NCI-H1105 treated with DMSO at 0.1 percent for 48 hours (cell line): ENCODE results near the gene CMA1.

Experiments
- DNase-seq: peaks from one replicate; lab custom pipeline; 2025; lab: John Stamatoyannopoulos, UW

CMA1 gene

DNA sequence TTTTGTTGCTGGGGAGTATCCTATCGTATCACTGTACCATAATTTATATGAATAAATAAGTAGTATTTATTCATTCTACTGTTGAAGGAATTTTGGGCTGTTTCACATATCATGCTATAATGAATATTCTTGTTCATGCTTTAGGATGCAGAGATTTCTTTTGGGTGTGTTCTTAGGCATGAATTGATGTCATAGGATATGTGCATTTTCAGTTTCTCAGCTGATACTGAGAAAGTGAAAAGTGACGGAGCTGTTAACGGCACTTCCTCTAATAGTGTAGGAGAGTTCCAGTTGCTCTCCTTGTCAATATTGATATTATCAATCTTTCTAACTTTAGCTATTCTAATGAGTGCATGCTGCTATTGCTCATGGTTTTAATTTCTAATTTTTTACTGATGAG, 42.3 kb downstream of the CMA1 start:
- no peak for DNase-seq

DNA sequence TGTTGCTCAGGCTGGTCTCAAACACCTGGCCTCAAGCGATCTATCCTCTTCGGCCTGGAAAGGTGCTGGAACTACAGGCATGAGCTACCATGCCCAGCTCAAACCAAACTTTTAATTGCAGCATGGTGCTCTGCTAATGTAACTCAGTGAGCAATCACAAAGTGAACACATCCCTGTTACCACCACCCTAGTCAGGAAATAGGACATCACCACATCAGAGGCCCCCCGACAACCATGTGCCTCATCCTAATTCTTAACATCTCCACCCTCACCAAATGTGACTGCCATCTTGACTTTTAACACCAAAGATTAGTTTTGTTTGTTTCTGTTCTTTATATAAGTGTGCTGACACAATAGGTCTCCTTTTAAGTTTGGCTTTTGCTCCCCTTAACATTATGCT, 42.7 kb downstream of the CMA1 start:
- no peak for DNase-seq

DNA sequence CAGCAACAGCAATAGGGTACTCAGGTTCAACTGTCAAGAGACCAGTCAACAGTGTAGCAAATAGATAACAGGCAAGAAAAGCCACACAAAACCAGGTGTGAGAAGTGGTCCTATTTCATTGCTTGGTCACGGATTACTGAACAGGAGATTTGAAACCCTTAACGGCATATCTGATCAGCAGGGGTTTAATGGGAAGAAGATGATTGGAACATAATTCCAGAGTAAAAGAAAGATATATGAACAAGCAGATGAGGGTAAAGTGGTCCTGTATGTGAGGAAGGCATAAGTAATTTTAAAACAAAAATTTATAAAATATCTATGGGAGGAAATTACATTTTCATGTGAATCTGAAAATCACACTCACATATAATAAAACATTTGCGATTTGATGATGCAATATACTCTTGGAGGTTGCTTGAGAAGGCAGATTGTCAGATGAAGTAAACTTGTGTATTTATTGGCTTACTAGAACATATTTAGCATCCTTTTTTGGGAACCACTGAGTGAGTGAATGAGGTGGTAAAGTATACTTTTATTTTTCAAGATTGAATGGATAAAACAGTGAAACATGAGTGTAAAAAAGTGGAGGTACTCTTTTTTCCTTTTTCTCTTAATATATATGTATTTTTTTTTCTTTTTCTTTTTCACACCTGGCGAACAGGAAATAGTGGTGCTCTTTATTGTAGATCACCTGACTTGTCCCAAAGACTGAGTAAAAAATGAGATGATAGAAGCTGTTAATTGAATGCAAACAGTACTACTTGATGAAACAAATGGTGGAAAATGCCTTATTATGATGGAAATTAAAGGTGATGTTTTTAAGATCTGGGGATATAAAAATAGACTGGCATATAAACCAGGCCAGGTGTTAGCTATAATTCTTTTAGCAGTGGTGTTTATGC, 43.9 kb downstream of the CMA1 start:
- no peak for DNase-seq

DNA sequence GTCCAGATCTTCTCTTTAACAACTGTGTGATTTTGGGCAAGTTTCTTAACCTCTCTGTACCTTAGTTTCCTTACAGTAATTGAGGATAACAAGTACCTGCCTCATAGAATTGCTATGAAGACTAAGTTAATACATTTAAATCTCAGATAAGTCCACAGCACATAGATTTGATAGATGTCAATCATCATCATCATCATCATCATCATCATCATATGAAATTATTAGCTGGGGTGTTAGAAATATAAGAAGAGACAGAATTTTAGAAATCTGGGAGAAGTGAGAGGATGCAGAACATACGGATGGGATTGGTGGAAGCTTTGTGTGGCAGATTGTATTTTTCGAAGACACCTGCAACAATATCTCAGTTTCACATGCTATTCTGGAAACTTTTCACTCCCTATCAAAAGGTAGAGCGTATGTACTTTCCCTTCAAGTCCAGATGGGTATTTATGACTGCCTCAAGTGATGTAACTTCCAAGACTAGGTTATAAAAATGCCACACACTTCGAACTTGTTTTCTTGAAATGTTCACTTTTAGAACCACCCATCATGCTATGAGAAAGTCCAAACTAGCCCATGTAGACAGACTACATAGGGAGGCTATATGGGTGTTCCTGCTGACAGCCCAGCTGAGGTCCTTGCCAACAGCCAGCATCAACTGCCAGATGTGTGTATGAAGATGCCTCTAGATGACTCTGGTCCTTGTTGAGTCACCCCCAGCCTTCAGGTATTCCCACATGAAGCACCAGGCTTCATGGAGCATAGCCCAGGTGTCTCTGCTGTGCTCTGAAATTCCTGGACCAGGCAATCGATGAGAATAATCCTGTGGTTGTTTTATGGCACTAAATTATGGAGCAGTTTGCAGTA, 44.8 kb downstream of the CMA1 start:
- no peak for DNase-seq

DNA sequence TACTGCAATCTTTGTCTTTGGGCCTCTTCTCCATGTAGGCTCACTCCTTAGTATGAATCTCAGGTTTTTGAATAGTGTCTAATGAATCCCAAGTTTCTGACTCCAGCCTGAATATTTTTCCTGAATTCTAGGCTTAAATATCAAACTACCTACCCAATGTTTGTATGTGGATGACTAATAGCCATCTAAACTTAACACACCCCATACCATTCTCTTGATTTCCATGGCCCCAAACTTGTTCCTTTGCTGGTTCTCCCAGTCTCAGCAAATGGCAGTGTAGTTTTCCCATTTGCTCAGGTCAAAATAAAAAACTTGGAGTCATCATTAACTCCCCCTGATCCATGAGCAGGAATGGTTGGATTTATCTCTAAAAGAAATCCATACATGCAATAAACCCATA, 46.7 kb downstream of the CMA1 start:
- no peak for DNase-seq

DNA sequence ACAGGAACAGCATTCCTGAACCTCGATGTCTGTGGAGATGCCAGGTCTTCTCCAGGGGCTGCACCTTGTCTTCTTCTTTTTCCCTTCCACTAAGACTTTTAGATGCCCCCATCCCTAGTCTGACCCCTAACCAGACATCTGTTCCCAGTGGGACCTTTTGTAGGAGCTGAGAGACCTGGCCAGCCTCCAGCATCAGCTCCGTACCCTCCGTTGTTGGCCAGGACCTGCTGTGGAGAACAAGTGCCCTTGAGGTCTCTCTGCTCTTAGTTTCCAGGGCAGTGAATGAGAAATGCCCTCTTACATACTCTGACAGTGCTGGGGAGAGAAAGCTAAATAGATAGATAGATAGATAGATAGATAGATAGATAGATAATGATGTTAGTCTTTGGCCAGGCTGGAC, 48.7 kb downstream of the CMA1 start:
- no peak for DNase-seq

DNA sequence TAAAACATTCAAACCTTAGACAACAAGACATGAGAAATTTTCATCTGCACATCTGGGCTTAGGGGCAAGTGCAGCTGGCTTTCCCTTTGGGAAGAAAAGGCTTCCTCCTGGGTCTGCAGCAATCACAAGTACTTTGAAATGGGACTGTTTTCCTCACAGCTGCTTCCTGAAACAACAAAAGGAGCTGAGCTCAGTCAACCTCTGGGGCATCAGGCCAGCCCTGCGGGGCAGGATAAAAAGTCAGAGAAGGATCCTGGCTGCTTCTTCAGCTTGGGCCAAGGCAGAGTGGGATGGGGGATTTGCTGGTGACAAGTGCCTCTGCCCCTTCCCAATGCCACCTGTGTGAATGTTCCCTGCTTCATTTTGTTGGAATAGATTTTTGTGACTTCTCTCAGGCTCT, 49.3 kb downstream of the CMA1 start:
- DNase-seq, result no peak

DNA sequence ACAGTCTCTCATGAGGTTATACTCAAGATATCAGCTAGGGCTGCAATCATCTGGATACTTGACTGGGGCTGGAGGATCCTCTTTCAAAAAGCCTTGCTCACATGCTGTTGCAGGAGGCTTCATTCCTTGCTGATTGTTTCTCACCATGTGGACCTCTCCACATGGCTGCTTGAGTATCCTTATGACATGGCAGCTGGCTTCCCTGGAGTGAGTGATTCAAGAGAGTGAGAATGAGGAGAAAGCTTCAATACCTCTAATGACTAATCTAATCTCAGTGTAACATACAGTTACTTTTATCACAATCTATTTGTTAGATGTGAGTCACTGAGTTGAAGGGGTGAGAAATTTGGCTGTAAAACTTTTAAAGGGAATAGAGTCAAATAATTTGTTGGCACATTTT, 51.1 kb downstream of the CMA1 start:
- no peak for DNase-seq
